GM18502 (cell line): ENCODE results near the gene PPP1R15B.
"Not testable (repeated sequence)": the region's sequence is repeated elsewhere in the genome, so short reads cannot be mapped to it uniquely, and the experiment has no call there.

ENCODE experiments used
- ATAC-seq: cut with Tn5 transposase; IDR thresholded peaks from one replicate; pipeline ENCODE4 v1.9.1; 2021; ENCODE audit warnings: mild to moderate bottlenecking; ENCODE audit not compliant: unreplicated experiment, poor library complexity

Gene PPP1R15B

DNA sequence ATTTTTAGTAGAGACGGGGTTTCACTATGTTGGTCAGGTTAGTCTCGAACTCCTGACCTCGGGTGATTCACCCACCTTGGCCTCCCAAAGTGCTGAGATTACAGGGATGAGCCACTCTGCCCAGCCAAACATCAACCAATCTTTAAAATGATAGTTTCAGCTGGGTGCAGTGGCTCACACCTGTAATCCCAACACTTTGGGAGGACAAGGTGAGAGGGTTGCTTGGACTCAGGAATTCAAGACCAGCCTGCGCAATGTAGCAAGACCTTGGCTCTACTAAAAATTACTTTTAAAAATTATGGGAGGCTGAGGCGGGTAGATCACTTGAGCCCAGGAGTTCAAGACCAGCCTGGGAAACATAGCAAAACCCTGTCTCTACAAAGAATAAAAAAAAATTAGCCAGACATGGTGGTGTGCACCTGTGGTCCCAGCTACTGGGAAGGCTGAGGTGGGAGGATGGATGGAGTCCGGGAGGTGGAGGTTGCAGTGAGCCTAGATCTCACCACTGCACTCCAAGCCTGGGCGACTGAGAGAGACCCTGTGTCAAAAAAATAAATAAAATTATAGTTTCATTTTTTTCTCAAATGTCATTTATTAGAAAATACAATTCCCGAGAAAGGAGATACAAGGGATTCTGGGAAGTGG lies 10.6 kb upstream of the PPP1R15B start:
- ATAC-seq: not testable (repeated sequence)

DNA sequence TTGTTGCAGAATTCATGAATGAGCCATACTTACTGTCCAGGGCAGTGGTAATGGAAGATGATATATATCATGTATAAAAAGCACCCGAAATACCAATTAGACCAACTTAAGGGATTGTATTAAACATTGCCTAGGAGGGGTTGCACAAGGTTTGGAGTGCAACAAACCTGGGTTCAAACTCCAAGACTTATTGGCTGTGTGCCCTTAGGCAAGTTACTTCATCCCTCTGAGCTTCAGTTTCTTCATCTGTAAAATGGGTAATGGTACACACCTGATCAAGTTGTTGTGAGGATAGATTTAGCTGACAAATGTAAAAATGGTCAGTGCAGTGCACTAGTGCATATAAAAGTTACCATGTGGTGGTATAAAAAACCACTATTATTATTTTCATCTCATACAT lies 9.8 kb upstream of the PPP1R15B start:
- no peak for ATAC-seq

DNA sequence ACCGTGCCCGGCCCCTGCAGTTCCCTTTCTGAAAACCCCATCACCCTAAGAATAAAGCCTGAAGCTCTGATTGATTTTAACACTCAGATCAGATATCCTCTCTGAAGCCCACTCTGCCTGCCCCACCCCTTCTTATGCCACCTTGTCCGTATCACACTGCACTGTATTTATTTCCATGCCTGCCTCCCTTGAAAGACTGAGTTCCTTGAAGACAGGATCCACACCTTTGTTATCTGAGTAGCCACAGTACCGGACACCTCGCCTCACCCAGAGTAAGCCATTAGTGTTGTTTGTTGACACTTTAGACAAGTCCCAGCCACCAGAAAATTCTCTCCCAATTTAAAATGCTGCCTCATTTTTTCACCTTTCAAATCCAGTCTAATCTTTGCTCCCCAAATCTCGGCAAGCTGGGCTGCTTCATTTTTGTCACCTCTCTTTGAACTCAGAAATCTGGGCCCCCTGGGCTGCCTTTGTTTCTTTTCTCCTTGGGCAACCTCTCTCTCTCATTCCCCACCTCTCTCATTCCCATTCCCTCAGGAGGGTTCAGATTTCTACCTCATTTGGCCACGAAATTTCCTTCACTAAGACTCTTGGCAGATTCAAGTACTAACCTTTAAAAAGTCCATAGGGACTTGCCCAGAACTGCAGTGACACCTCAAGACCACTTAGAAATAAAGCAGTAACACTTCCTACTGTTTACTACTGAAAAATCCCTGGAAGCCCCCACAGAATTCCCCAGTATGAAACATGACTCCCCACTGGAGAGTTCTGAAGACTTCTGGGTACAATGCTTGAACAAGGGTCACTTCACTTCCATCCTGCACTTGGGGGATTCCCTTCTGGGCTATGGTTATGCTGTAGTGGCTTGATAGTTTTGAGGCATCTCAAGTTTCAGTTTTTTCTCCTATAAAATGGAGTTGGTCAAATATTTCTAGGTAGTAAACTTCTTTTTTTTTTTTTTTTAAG lies 8.7 kb upstream of the PPP1R15B start:
- no peak for ATAC-seq

DNA sequence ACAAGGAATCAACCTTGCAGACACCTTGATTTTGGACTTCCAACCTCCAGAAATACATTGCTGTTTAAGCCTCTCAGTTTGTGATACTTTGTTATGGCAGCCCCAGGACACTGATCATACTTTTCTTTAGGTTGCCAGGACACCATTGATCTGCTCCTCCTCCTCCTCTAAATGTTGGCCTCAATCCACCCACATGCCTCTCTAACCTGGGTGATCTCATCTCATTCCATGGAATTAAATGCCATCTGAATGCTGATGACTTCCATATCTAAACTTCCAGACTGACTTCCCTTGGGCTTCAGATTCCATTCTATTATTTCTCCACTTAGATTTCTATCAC lies 7.4 kb upstream of the PPP1R15B start:
- ATAC-seq: no peak

DNA sequence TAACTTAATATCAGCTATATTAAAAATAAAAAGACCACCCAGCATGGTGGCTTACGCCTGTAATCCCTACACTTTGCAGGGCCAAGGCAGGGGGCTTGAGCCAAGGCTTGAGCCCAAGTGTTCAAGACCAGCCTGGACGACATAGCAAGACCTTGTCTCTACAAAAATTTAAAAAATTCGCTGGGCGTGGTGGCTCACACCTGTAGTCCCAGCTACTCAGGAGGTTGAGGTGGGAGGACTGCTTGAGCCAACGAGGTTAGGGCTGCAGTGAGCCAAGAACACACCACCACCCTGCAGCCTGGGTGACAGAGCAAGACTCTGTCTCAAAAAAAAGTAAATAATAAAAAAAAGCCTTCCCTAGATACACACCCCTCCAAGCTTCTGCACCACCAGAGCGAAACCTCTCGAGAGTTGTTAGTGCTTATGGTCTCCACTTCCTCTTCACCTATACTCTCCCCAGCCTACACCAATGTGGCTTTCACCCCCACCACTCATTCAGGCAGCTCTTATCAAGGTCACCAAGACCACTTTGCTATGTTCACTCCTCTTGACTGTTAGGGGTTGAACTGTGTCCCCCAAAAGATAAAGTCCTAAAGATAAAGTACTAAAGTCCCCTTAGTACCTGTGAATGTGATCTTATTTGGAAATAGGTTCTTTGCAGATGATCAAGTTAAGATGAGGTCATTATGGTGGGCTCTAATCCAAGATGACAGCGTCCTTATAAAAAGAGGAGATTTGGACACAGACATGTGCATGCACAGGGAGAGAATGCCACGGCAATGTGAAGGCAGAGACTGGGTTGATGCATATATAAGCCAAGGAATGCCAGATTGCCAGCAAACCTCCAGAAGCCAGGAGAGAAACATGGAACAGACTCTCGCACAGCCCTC lies 6.8 kb upstream of the PPP1R15B start:
- ATAC-seq: no peak

DNA sequence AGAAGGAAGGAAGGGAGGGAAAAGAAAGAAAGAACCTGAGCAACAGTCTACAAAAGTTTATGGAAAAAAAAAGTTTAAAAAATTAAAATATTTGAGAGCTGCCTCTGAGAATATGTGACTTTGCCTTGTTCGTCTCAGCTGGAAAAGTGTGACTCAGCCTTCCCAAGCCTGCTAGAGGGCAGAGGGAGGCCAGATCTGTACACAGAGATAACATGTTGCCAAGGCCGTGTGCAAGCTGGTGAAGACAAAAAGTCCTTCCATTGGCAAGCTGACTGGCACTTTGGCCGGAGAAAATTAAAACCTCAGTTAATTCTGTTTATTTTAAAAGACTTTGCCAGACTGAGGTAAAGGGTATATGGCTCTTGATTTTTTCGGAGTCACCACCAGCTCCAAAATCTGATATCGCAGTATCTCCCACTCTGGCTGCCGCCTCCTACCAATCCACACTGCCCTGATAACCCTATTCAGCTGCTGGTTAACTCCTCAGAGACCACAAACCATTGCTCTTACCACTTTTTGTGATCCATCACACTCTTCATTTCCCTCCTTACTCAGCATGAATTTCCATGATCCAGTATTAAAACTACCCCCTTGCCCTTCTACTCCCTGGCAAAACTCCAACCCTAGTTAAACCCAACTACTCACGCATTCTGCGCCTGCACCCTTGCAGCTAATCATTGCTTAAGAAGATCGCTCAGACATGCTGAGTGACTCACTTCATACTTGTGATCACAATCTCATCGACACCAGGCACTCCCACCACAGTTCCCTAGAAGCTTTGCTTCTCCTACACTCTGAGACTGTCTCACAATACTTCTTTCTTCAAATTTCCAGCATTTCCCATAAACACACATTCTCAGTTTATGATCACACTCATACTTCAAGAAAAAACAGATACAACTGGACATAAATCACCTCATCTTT lies 5.7 kb upstream of the PPP1R15B start:
- no peak for ATAC-seq

DNA sequence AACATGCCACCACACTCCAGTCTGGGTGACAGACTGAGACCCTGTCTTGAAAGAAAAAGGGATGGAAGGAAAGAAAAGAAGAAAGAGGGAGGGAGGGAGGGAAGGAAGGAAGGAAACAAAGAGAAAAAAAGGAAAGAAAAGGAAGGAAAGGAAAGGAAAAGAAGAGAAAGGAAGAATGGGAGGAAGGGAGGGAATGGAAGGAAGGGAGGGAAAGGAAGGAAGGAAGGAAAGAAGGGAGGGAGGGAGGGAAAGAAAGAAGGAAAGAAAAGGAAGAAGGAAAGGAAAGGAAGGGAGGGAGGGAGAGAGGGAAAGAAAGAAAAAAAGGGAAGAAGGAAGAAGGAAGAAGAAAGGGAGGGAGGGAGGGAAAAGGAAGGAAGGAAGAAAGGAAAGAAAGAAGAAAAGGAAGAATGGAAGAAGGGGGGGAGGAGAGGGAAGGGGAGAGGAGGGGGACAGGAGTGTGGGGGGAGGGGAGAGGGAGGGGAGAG lies 5.0 kb upstream of the PPP1R15B start:
- ATAC-seq: no peak

DNA sequence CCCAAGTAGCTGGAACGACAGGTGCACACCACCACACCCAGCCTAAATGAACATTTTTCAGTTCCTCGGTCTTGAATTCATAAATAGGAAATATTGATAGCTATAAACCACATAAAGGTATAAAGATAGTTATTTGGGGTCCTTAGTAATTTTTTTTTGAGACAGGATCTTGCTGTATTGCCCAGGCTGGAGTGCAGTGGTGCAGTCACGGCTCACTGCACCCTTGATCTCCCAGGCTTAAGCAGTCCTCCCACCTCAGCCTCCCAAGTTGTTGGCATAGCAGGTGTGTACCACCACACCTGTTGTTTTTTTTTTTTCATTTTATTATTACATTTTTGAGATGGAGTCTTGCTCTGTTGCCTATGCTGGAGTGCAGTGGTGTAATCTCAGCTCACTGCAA lies 3.7 kb upstream of the PPP1R15B start:
- no peak for ATAC-seq

DNA sequence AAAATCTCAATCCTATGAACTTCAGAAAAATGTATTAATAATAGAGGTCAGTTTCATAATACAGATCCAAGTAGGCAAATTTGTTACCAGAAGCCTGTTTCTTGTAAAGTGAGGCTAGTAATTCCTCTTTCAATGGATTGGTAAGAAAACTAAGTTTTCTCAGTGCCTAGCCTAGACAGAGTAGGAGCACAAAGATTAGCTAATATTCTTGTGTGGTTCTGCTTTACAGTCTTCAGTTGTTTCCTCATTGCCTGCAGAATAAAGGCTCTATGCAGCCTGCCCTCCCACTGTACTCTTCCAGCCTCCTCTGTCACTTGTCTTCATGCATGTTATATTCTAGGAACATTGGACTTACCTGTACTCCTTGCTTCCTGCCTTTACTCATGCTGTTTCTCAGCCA lies 2.4 kb upstream of the PPP1R15B start:
- no peak for ATAC-seq

DNA sequence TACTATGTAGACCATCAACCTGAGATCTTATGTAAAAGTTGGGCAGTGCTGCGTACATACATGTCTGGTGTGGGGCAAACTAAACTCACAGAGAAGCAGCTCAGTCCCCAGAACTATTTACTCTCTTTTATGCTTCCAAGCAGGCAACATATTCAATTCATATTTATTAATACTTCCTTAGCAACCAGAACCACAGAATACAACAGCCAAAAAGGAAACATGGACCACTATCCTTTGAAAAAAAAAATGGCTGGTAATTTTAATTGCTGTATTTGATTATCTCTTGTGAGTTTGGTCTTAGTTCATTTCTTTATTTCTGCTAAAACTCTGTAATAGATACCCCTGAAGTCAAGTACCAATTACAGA lies 1.5 kb upstream of the PPP1R15B start:
- no peak for ATAC-seq

DNA sequence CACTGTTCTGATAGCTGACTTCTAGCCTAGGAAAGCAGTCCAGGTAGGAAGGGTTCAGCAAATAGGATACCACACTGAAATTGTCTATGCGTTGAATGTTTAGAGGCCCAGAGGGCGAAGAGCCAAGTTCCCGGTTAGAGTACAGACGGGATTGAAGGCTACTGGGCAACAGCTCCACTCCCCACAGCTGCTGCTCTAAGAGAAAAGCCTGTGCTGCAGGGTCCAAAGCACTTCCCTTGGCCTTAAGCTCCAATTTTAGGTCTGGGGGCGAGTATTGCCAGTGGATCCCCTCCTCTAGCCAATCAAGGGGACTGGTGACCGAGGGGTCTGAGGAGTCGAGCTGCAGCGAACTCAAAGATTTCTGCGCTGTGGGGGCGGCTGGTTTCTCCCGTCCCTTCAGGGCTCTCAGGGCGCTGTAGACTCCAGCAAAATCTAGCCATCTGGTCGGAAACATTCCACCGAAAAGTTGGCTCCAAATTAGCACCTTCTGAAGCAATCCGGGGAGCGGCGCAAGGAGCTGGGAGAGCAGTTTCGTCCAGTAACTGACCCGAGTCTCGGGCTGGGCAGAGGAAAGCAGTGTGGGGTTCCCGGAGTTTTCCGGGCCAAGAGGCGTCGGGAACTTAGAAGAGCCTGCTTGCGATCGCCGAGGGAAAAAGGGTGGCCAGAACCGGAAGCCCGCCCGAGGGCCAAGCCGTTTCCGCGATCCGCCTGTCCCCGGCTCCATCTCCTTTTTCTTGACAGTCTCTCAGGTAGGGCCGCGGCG lies 748 bp downstream of the PPP1R15B start:
- ATAC-seq: peak; percentile 27

DNA sequence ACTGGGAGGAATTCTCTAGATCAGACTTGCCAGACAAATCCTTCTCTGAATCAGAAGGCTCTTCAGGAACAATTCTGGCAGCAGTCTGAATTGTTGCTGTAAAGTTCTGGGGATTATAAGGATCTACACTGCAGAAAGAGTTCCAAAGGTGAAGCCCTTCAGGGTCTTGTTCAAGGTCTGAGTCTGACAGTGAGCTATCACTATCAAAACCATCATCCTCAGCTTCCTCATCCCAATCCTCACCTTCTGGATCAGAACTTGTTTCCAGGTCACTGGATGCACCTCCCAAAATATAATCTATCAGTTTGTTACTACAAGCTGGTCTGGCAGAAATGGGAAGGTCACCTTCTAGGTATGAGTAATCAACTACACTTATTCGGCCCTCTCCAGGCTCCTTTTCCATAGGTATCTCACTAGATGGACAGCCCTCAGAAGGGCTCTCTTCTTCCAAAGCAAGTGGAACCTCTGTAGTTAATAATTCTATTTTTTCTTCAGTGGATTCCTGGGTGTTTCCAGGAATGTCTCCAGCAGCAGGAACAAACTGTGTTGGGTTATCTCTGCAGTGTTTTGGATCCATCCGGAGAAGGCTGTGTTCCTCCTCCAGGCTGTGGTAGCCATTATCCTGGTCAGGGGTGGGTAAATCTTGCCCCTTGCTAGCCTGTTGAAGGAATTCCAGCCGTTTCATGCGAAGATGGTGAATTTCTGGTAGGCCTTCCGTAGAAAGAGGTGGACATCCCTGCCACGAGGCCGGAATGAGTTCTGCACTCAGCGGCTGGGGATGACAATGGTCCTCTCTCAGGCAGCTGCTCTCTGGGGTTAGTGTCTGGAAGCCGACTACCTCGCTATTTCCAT lies 1.6 kb downstream of the PPP1R15B start:
- no peak for ATAC-seq

DNA sequence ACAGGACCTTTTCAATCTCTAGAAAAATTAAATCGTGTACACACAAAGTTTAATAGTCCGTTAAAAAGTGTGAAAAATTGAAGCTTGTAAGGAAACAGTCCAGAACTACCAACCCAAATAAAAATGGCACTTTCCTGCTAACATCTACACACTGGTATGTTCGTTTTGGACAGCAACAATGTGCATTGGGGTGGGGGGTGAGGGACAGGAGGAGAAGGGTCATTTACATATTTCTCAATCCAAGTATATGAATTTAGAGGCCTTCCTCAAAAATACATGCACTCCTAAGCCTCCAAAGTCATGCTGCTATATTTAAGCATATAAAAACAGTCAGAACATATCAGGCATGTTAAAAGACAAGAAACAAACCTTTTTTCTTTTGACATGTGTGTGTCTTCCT lies 2.5 kb downstream of the PPP1R15B start:
- ATAC-seq: no peak

DNA sequence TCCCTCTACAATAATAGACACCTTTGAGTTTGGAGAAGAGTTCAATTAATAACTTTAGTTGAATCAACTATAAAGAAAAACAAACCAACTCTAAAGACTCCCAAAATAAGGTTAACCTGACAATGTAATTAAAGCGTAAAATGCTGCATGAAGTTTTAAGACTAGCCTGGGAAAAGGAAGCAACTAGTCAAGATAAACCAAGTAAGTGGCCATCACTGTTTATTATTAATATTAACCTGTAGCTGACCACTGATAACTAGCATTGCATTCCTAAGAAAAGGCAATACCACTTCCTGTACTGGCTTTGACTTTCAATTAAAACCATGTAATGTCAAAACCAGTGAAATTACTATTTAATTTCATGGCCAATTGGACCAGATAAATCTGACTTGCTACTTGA lies 3.0 kb downstream of the PPP1R15B start:
- ATAC-seq: no peak

DNA sequence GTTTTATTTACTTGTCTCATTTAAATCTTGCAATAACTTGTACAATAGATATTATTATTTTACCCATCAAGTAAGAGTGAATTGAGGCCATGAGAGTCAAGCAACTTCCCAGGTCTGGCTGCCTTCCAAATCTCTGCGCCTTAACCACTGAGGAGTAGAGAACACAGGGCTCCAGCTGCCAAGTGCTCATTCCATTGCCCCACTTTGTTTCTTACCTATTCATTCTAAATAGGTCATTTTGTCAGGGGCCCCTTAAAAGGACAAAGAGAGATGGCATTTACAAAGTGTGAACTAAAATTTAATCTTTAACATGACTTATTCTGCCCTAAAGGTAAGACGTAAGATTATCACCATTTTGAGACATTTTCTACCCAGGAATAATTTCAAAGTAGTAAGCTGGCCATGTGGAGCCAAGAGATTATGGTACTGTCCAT lies 3.5 kb downstream of the PPP1R15B start:
- no peak for ATAC-seq

DNA sequence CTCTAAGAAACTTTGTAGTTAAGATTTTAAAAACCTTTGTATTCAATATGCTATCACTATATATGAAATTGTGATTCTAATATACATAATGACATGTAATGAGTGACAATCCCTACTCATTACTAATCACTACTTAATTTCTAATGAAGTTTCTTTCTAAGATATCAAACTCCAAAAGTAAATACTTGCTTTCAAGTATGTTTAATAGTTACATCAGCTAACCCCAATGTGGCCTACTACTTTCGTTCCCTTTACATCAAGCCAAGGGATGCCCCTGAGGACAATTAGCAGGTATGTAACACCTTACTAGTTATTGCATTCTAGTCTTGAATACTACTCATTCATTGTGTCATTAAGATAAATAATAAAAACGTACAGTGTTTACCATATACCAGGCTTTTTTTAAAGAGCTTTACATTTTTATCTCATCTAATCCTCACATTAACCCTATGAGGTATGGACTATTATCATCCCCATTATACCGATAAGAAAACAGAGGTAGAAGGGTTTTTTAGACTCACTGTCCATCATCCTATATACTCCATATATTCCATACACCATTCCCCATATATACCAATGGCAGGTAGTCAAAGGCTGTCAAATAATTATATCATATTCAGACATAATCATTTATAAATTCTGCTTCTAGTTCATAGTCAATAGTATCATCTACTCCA lies 4.2 kb downstream of the PPP1R15B start:
- ATAC-seq: no peak

DNA sequence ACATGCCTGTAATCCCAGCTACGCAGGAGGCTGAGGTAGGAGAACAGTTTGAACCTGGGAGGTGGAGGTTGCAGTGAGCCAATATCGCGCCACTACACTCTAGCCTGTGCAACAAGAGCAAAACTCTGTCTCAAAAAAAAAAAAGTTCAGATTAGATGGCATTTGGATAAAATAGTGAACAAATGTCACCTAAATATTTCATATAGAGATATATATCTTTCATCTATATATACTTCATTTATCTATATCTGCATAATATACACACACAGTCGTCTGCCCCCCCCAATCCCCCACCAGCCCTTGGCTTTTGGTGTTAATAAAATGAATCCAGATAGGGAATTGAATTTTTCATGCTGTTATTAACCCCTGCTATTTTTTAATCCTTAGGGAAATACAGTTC lies 5.0 kb downstream of the PPP1R15B start:
- ATAC-seq: no peak

DNA sequence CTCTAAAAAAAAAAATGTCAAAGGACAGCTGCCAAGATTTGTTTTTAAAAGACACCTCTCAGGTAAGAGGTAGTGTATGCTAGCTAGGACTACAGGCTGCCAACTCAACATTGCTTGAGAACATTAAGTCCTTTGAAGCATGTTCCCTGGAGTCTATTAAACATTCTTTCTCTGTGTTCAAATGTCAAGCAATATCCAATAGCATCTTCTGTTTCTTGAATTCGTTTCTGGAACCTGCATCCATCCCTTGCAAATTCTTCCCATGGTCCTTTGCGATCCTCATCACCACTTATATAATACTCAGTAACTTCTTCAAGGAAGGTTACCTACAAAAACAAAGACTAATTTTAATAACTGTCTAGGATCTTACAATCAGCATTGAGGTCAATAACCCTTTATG lies 5.6 kb downstream of the PPP1R15B start:
- no peak for ATAC-seq
